Endothelial cell of umbilical vein (primary cell): ENCODE results near the gene CXCL17.

Experiments used
- EZH2 ChIP-seq: IDR thresholded peaks from 2 replicates; pipeline ENCODE4 v1.6.1; 2012; ENCODE audit warnings: borderline replicate concordance, low read depth, mild to moderate bottlenecking, moderate library complexity, low read length, inconsistent platforms; ENCODE audit not compliant: severe bottlenecking
- GATA2 ChIP-seq: IDR thresholded peaks from 2 replicates; pipeline ENCODE4 v1.7.0; 2011; ENCODE audit warnings: low read depth, mild to moderate bottlenecking, moderate library complexity, mixed read lengths, low read length; ENCODE audit not compliant: insufficient read length, insufficient read depth
- JUN ChIP-seq: IDR thresholded peaks from 2 replicates; pipeline ENCODE4 v1.6.1; 2011; ENCODE audit warnings: borderline replicate concordance, low read depth; ENCODE audit not compliant: insufficient read length, insufficient read depth
- MAX ChIP-seq: IDR thresholded peaks from 2 replicates; pipeline ENCODE4 v1.6.1; 2011; ENCODE audit not compliant: insufficient read depth, insufficient read length
- MYC ChIP-seq: IDR thresholded peaks from one replicate; pipeline ENCODE4 v1.6.1; 2011; ENCODE audit warnings: mild to moderate bottlenecking, low read depth, low read length
- POLR2A ChIP-seq: IDR thresholded peaks from 2 replicates; pipeline ENCODE4 v1.6.1; 2012; ENCODE audit warnings: low read depth, mild to moderate bottlenecking, control low read depth, low read length
- POLR2AphosphoS5 ChIP-seq: IDR thresholded peaks from 2 replicates; pipeline ENCODE4 v1.6.1; 2012; ENCODE audit warnings: low read depth, mild to moderate bottlenecking, control low read depth, low read length, moderate library complexity; ENCODE audit not compliant: insufficient read depth
- TF ChIP-seq, protein P1 (sequence below), 2 donors: IDR thresholded peaks; 1 replicate in 1 of 2; 2 replicates in 1 of 2; pipeline ENCODE4 v1.5.1; 2011; ENCODE audit warnings: low read length in 2 of 2, mild to moderate bottlenecking in 2 of 2, moderate library complexity in 2 of 2, control low read depth in 1 of 2, inconsistent platforms in 1 of 2, low read depth in 1 of 2; ENCODE audit not compliant: insufficient read depth in 1 of 2; ENCODE audit errors: extremely low read depth in 1 of 2

- TF ChIP-seq, protein P1, sequence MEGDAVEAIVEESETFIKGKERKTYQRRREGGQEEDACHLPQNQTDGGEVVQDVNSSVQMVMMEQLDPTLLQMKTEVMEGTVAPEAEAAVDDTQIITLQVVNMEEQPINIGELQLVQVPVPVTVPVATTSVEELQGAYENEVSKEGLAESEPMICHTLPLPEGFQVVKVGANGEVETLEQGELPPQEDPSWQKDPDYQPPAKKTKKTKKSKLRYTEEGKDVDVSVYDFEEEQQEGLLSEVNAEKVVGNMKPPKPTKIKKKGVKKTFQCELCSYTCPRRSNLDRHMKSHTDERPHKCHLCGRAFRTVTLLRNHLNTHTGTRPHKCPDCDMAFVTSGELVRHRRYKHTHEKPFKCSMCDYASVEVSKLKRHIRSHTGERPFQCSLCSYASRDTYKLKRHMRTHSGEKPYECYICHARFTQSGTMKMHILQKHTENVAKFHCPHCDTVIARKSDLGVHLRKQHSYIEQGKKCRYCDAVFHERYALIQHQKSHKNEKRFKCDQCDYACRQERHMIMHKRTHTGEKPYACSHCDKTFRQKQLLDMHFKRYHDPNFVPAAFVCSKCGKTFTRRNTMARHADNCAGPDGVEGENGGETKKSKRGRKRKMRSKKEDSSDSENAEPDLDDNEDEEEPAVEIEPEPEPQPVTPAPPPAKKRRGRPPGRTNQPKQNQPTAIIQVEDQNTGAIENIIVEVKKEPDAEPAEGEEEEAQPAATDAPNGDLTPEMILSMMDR (IDR thresholded peaks at IDR 0.05; ENCODE audit: extremely low read depth in 1 of 2, insufficient read depth in 1 of 2, low read depth in 1 of 2, low read length in 2 of 2): no peak
- no peak for TF ChIP-seq POLR2A
- TF ChIP-seq EZH2: no peak
- no peak for TF ChIP-seq POLR2AphosphoS5
- no peak for TF ChIP-seq MAX
- TF ChIP-seq GATA2: no peak
- TF ChIP-seq MYC: no peak
- TF ChIP-seq JUN: no peak
Measured at GRCh38 chr19:42478765-42479311, 36.1 kb upstream of the CXCL17 start.
